Measurements from ENCODE around the gene MLF2. TPM values are rescaled to one million over a fixed set of nuclear protein-coding genes. Genes with fewer than 3 reads are reported as not detected.

Gene MLF2
- total and polyA plus RNA-seq, 12 donors, result 108 to 197 (median 148) TPM

GRCh38 chr12:6764011-6764828, 11.3 kb upstream of the MLF2 start:
- H3K27ac ChIP-seq, result peak overlapping the region; percentile 87 to 99 (median 94)
- peak; percentile 80 to 92 (median 88) for ATAC-seq
- H3K36me3 ChIP-seq, result peaks cover 0 to under 1% (median 0%) of the 10 kb centered on the region in 9 donors
- peak overlapping the region in 9 of 10 donors; percentile 13 to 81 (median 31) for H3K4me3 ChIP-seq
- peaks cover 7 to 52% (median 42%) of the 10 kb centered on the region in 9 donors for H3K4me1 ChIP-seq
- H3K27me3 ChIP-seq, result peaks cover 0 to 27% (median 0%) of the 10 kb centered on the region in 7 donors
- intact Hi-C loops (cut with DNase I), result loop anchor here in 2 of 10 donors (1.0 kb wide), 1 partner anchor 11 kb away; the partner anchor contains the start of gene MLF2 (in 2 of the 2)
- TF ChIP-seq, protein P1, sequence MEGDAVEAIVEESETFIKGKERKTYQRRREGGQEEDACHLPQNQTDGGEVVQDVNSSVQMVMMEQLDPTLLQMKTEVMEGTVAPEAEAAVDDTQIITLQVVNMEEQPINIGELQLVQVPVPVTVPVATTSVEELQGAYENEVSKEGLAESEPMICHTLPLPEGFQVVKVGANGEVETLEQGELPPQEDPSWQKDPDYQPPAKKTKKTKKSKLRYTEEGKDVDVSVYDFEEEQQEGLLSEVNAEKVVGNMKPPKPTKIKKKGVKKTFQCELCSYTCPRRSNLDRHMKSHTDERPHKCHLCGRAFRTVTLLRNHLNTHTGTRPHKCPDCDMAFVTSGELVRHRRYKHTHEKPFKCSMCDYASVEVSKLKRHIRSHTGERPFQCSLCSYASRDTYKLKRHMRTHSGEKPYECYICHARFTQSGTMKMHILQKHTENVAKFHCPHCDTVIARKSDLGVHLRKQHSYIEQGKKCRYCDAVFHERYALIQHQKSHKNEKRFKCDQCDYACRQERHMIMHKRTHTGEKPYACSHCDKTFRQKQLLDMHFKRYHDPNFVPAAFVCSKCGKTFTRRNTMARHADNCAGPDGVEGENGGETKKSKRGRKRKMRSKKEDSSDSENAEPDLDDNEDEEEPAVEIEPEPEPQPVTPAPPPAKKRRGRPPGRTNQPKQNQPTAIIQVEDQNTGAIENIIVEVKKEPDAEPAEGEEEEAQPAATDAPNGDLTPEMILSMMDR (IDR thresholded peaks at IDR 0.05), result no peak
- WGBS, 2 donors, result 1% methylated on average over 15 to 16 of the region's 16 CpGs
- peak; percentile 93 to 96 for DNase-seq
- H3K9me3 ChIP-seq, result no peaks in the 10 kb centered on the region

DNA sequence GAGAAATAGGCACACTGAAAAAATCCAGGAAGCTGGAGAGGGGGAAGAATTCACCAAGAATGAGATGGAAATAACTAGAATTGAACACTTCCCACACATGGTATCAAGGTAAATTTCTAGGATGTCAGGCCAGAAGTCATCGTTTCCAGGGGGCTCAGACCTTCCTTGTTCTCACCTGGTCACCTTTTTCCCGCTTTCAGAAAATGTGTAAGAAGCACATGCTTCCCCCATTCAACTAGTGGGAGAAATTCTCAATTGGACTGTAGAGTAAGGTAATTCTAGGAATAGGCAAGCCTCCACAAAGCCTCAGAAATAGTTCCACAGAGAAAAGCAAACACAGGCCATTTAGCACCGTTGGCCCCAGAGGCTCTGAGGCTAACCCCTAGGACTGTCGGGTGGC, 10.4 kb upstream of the MLF2 start:
- TF ChIP-seq, protein P1 (IDR thresholded peaks at IDR 0.05), result no peak
- peak overlapping the region in 6 of 10 donors; percentile 21 to 81 (median 32) for H3K4me3 ChIP-seq
- 70 to 72% methylated on average over 4 of the region's 4 CpGs for WGBS, 2 donors
- ATAC-seq (no peak), DNase-seq (no peak)
- H3K4me1 ChIP-seq, result peaks cover 5 to 44% (median 36%) of the 10 kb centered on the region in 9 donors
- peaks cover 0 to 24% (median 0%) of the 10 kb centered on the region in 7 donors for H3K27me3 ChIP-seq
- H3K36me3 ChIP-seq, result no peaks in the 10 kb centered on the region
- no peaks in the 10 kb centered on the region for H3K9me3 ChIP-seq
- intact Hi-C loops (cut with DNase I), result no loop called here
- peak overlapping the region; percentile 76 to 99 (median 94) for H3K27ac ChIP-seq

DNA sequence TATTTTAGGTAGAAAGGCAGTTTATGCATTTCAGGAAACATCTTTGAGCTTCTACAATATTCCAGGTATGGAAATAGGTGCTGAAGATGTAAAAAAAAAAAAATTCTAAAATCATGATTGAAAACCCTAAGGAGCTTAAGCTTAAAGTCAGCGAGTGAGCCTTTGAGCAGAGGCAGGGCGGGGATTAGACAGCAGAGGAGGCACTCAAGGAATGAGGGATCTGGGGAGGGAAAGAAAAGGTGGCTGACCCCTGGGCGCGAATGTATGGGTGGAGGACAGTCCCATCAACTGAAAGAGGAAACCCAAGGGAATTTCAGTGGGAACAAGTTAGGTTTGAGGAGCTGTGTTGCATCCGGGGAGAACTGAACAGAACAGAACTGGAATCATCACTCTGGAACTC, 6.8 kb upstream of the MLF2 start:
- intact Hi-C loops (cut with DNase I), result loop anchor here in 1 of 10 donors (10.0 kb wide), 1 partner anchor 65 kb away; the partner anchor contains the start of genes GPR162 and P3H3
- no peak for DNase-seq
- 90 to 92% methylated on average over 5 of the region's 5 CpGs for WGBS, 2 donors

DNA sequence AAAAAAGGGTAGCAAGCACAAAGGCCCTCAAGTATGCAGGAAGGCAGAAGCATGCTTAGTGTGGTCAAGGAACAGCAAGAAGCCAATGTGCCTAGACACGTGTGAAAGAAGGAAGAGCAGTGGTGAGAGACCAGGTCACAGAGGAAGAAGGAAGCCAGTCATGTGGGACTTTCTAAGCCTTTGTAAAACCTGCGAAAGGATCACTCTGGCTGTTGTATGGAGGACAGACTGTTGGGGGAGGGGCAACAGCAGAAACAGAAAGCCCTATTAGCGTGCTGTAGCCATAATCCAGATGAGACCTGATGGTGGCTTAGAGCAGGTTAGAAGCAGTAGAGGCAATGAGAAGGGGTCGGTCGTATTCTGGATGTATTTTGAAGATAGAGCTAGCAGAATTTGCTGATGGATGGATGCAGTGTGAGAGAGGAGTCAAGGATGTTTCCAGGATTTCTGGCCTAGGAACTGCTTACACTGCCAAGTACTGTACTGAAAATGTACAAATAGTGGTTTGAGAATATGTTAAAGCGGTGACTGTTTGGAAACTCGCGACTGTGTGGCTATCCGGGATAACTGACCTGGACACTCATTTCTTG, 5.7 kb upstream of the MLF2 start:
- no peaks in the 10 kb centered on the region for H3K27me3 ChIP-seq
- 87 to 91% methylated on average over 9 of the region's 9 CpGs for WGBS, 2 donors
- intact Hi-C loops (cut with DNase I), result loop anchor here in 1 of 10 donors (10.0 kb wide), 1 partner anchor 66 kb away; the partner anchor contains the start of genes GPR162 and P3H3
- no peak overlapping the region for H3K27ac ChIP-seq
- H3K36me3 ChIP-seq, result no peaks in the 10 kb centered on the region
- DNase-seq, result no peak
- ATAC-seq, result no peak
- no peaks in the 10 kb centered on the region for H3K9me3 ChIP-seq
- TF ChIP-seq, protein P1 (IDR thresholded peaks at IDR 0.05), result no peak
- peaks cover 4 to 24% (median 11%) of the 10 kb centered on the region in 9 donors for H3K4me1 ChIP-seq
- H3K4me3 ChIP-seq, result no peak overlapping the region

More for the DNA sequence above, 6.8 kb upstream of the MLF2 start:
- peaks cover 3 to 27% (median 15%) of the 10 kb centered on the region in 9 donors for H3K4me1 ChIP-seq
- no peaks in the 10 kb centered on the region for H3K9me3 ChIP-seq
- TF ChIP-seq, protein P1 (IDR thresholded peaks at IDR 0.05), result no peak
- H3K4me3 ChIP-seq, result no peak overlapping the region
- ATAC-seq, result no peak
- H3K27ac ChIP-seq, result no peak overlapping the region
- peaks cover 0 to 4% (median 0%) of the 10 kb centered on the region in 7 donors for H3K27me3 ChIP-seq
- H3K36me3 ChIP-seq, result no peaks in the 10 kb centered on the region

Measured in heart right ventricle (tissue), 16 donors.